ENCODE data around the gene UTP11.

GRCh38 chr1:38055965-38056364 is 43.4 kb downstream of the UTP11 start:
- TF ChIP-seq CTCF (IDR thresholded peaks at IDR 0.05), result no peak
- TF ChIP-seq POLR2A (IDR thresholded peaks at IDR 0.05), result no peak
